Measurements from ENCODE around the gene SPRR1A.

DNA sequence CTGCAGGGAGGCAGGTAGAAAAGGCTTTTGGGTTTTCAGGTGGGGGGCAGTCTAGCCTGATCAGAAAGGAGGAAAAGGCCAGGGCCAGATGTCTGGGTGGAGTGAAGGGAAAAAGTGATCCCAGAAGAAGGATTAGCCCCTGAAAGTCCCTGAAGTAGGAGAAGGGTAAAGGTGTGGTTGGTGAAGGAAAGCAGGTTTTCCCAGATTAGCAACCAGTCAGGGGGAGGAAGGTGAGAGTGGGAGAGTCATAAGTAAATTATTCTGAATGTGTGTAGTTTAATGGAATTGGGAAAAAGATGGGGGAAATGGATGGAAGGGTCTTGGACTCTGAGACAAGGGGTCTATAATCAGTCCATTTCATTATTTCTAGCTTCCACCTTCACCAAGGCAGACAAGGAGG, 647 bp upstream of the SPRR1A start:
- no peak for TF ChIP-seq POLR2AphosphoS5 (IDR thresholded peaks at IDR 0.05; ENCODE audit: low read depth)
- TF ChIP-seq, protein P1, sequence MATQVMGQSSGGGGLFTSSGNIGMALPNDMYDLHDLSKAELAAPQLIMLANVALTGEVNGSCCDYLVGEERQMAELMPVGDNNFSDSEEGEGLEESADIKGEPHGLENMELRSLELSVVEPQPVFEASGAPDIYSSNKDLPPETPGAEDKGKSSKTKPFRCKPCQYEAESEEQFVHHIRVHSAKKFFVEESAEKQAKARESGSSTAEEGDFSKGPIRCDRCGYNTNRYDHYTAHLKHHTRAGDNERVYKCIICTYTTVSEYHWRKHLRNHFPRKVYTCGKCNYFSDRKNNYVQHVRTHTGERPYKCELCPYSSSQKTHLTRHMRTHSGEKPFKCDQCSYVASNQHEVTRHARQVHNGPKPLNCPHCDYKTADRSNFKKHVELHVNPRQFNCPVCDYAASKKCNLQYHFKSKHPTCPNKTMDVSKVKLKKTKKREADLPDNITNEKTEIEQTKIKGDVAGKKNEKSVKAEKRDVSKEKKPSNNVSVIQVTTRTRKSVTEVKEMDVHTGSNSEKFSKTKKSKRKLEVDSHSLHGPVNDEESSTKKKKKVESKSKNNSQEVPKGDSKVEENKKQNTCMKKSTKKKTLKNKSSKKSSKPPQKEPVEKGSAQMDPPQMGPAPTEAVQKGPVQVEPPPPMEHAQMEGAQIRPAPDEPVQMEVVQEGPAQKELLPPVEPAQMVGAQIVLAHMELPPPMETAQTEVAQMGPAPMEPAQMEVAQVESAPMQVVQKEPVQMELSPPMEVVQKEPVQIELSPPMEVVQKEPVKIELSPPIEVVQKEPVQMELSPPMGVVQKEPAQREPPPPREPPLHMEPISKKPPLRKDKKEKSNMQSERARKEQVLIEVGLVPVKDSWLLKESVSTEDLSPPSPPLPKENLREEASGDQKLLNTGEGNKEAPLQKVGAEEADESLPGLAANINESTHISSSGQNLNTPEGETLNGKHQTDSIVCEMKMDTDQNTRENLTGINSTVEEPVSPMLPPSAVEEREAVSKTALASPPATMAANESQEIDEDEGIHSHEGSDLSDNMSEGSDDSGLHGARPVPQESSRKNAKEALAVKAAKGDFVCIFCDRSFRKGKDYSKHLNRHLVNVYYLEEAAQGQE (IDR thresholded peaks at IDR 0.05; ENCODE audit: insufficient replicate concordance, low read depth), result no peak

All from HL-60 (cell line).